Parathyroid adenoma (tissue), 2 donors: ENCODE results near the gene UGT1A7.

Experiments used
- H2AFZ ChIP-seq: fragments of 300-600 bp; sonication (generic); one replicate; pipeline ENCODE4 v1.7.0; 2017; ENCODE audit warnings: antibody characterized with exemption, mild to moderate bottlenecking
- H3K27ac ChIP-seq: fragments of 300-600 bp; sonication (generic); one replicate; pipeline ENCODE4 v1.7.0; 2017
- H3K27me3 ChIP-seq: fragments of 300-600 bp; sonication (generic); one replicate; pipeline ENCODE4 v1.7.0; 2017; ENCODE audit warnings: low read length; ENCODE audit not compliant: control insufficient read depth, insufficient read depth
- H3K36me3 ChIP-seq: fragments of 300-600 bp; sonication (generic); one replicate; pipeline ENCODE4 v1.7.0; 2017; ENCODE audit warnings: low read length; ENCODE audit not compliant: control insufficient read depth, insufficient read depth
- H3K4me1 ChIP-seq: fragments of 300-600 bp; sonication (generic); one replicate; pipeline ENCODE4 v1.7.0; 2017; ENCODE audit warnings: control low read depth
- H3K4me2 ChIP-seq: fragments of 300-600 bp; sonication (generic); one replicate; pipeline ENCODE4 v1.7.0; 2017; ENCODE audit warnings: low read length
- H3K4me3 ChIP-seq: fragments of 300-600 bp; sonication (generic); one replicate; pipeline ENCODE4 v1.7.0; 2017; ENCODE audit warnings: low read depth, low read length
- H3K79me2 ChIP-seq: fragments of 300-600 bp; sonication (generic); one replicate; pipeline ENCODE4 v1.7.0; 2017; ENCODE audit warnings: control low read depth
- H3K9ac ChIP-seq: fragments of 300-600 bp; sonication (generic); one replicate; pipeline ENCODE4 v1.7.0; 2017; ENCODE audit warnings: mild to moderate bottlenecking
- H3K9me3 ChIP-seq: fragments of 300-600 bp; sonication (generic); one replicate; pipeline ENCODE4 v1.7.0; 2017; ENCODE audit warnings: low read length; ENCODE audit not compliant: control insufficient read depth
- TF ChIP-seq, protein P1 (sequence below): fragments of 300-600 bp; sonication (generic); IDR thresholded peaks from one replicate; pipeline ENCODE4 v1.7.0; 2017; ENCODE audit warnings: antibody characterized with exemption, mild to moderate bottlenecking
- donor health status: primary hyperparathyroidism.

UGT1A7 gene

DNA sequence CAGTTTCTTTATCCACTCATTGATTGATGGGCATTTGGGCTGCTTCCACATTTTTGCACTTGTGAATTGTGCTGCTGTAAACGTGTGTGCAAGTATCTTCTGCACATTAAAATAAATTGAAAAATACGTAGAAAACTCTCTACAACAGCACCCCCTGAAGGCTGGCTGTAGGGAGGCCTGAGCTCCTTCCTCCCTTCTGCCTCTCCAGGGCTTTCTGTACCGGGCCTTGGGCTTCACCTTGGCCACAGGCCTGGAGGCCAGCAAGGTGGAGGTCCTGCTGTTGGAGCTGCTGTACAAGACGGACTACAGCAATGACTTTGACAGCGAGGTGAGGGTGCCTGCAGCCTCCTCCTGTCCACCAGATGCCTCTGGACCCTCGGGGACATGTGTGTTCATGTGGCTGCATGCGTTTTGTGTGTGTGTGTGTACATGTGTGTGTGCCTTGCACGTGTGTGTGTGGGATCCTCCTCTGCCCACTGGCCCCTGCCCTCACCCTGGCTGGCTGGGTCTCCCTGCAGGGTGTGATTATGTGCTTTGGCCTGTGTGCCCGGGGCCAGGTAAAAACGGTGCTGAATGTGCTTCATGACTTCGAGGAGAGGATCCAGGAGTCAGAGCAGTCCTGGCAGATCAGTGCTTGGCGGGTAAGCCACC lies 125.6 kb downstream of the UGT1A7 start:
- H3K9ac ChIP-seq = no peak overlapping the region
- H3K27ac ChIP-seq = no peak overlapping the region
- no peaks in the 10 kb centered on the region for H3K4me1 ChIP-seq
- H3K4me2 ChIP-seq = no peak overlapping the region
- no peak overlapping the region for H3K4me3 ChIP-seq
- no peak overlapping the region for H2AFZ ChIP-seq
- H3K79me2 ChIP-seq = no peaks in the 10 kb centered on the region
- H3K27me3 ChIP-seq = no peaks in the 10 kb centered on the region
- no peaks in the 10 kb centered on the region for H3K9me3 ChIP-seq
- H3K36me3 ChIP-seq = no peaks in the 10 kb centered on the region
- TF ChIP-seq, protein P1, sequence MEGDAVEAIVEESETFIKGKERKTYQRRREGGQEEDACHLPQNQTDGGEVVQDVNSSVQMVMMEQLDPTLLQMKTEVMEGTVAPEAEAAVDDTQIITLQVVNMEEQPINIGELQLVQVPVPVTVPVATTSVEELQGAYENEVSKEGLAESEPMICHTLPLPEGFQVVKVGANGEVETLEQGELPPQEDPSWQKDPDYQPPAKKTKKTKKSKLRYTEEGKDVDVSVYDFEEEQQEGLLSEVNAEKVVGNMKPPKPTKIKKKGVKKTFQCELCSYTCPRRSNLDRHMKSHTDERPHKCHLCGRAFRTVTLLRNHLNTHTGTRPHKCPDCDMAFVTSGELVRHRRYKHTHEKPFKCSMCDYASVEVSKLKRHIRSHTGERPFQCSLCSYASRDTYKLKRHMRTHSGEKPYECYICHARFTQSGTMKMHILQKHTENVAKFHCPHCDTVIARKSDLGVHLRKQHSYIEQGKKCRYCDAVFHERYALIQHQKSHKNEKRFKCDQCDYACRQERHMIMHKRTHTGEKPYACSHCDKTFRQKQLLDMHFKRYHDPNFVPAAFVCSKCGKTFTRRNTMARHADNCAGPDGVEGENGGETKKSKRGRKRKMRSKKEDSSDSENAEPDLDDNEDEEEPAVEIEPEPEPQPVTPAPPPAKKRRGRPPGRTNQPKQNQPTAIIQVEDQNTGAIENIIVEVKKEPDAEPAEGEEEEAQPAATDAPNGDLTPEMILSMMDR = no peak

DNA sequence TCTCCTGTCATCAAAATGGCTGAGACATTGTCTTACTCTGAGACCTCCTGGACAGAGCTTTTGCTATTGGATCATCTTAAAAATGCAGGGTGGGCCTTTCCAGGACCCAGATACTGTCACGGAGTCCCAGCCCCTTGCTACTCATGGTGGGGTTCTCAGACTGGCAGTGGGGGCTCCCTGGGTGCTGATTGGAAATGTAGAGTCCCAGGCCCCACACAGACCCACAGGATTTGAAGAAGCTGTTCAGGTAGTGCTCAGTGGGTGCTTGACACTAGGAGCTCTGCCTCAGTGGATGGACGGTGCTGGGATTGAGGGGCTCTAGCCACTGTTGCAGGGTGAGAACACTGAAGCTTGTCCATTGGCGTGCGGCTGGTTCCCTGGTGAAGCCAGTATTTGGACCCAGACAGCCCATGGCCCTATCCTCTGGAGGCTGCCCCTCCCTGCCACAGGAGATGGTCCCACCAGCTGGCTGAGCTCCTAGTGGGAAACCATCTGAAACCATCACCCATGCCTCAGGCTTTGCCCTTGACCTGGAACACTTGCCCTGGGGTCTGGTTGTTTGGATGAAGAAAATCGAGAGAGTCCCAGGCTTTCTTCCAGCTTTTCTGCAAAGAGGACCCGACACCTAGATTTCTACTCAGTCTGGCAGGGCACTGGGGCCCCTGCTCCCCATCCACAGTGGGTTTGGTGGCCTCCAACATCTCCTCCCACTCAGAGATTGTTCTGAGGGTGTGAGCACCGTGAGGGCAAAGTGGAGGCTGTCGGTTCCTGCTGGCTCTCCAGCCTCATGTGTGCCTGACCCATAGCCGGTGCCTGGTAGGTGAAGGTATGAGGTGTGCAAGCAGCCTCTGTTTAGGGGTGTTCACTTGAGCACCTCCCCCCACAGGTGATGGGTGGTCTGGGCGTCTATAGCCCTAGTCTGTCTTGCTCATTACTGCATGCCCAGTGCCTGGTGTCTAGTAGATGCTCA lies 126.5 kb downstream of the UGT1A7 start:
- Histone ChIP-seq H3K4me2 (no peak overlapping the region), H3K4me3 (no peak overlapping the region), H3K9me3 (no peaks in the 10 kb centered on the region), H3K9ac (no peak overlapping the region), H3K27ac (no peak overlapping the region), H3K79me2 (no peaks in the 10 kb centered on the region), H3K4me1 (no peaks in the 10 kb centered on the region), H3K36me3 (no peaks in the 10 kb centered on the region), H2AFZ (no peak overlapping the region), H3K27me3 (no peaks in the 10 kb centered on the region)
- TF ChIP-seq, protein P1 = no peak

- no peaks in the 10 kb centered on the region for H3K4me1 ChIP-seq
- H3K9ac ChIP-seq = no peak overlapping the region
- no peaks in the 10 kb centered on the region for H3K9me3 ChIP-seq
- no peak overlapping the region for H3K4me3 ChIP-seq
- H3K4me2 ChIP-seq = no peak overlapping the region
- H3K79me2 ChIP-seq = no peaks in the 10 kb centered on the region
- TF ChIP-seq, protein P1 = no peak
- H3K27me3 ChIP-seq = no peaks in the 10 kb centered on the region
- no peak overlapping the region for H3K27ac ChIP-seq
- H2AFZ ChIP-seq = no peak overlapping the region
- H3K36me3 ChIP-seq = no peaks in the 10 kb centered on the region
Observed at GRCh38 chr2:233810385-233810784, 128.7 kb downstream of the UGT1A7 start.

GRCh38 chr2:233811087-233811486 lies 129.4 kb downstream of the UGT1A7 start:
- Histone ChIP-seq H3K4me1 (no peaks in the 10 kb centered on the region), H3K27me3 (no peaks in the 10 kb centered on the region), H3K79me2 (no peaks in the 10 kb centered on the region), H3K9ac (no peak overlapping the region), H3K4me2 (no peak overlapping the region), H3K27ac (no peak overlapping the region), H3K4me3 (no peak overlapping the region), H3K9me3 (no peaks in the 10 kb centered on the region), H2AFZ (no peak overlapping the region), H3K36me3 (no peaks in the 10 kb centered on the region)
- TF ChIP-seq, protein P1 = no peak
